Measurements from ENCODE around the gene PLXNB2. TPM values are rescaled to one million over a fixed set of nuclear protein-coding genes. Genes with fewer than 3 reads are reported as not detected.

PLXNB2 gene
- total RNA-seq, 1 donor from 2014 or later: 352 TPM

- Mint-ChIP-seq H3K4me3 (no peak overlapping the region), H3K27me3 (no peaks in the 10 kb centered on the region), H3K4me1 (ENCODE audit: unreplicated experiment) (peaks cover 4% of the 10 kb centered on the region), H3K27ac (no peak overlapping the region), H3K9me3 (no peaks in the 10 kb centered on the region), H3K36me3 (no peaks in the 10 kb centered on the region)
- DNase-seq (ENCODE audit: extremely low spot score, unreplicated experiment): no peak
- TF ChIP-seq CTCF (conservative IDR thresholded peaks at IDR 0.05): no peak
These were observed 18.1 kb downstream of the PLXNB2 start for GRCh38 chr22:50289151-50289941.

GRCh38 chr22:50287731-50288130 is 19.7 kb downstream of the PLXNB2 start:
- Mint-ChIP-seq H3K4me1 (ENCODE audit: unreplicated experiment) (peaks cover 3% of the 10 kb centered on the region), H3K27ac (no peak overlapping the region), H3K4me3 (no peak overlapping the region), H3K27me3 (no peaks in the 10 kb centered on the region), H3K36me3 (no peaks in the 10 kb centered on the region), H3K9me3 (no peaks in the 10 kb centered on the region)
- no peak for DNase-seq (ENCODE audit: extremely low spot score, unreplicated experiment)
- TF ChIP-seq CTCF (conservative IDR thresholded peaks at IDR 0.05): no peak

GRCh38 chr22:50286701-50287318 is 20.6 kb downstream of the PLXNB2 start:
- Mint-ChIP-seq H3K4me3 (no peak overlapping the region), H3K9me3 (no peaks in the 10 kb centered on the region), H3K27me3 (no peaks in the 10 kb centered on the region), H3K27ac (no peak overlapping the region), H3K4me1 (ENCODE audit: unreplicated experiment) (no peaks in the 10 kb centered on the region), H3K36me3 (no peaks in the 10 kb centered on the region)
- DNase-seq (ENCODE audit: extremely low spot score, unreplicated experiment): no peak
- TF ChIP-seq CTCF (conservative IDR thresholded peaks at IDR 0.05): no peak

GRCh38 chr22:50286275-50286674 is 21.2 kb downstream of the PLXNB2 start:
- H3K4me3 Mint-ChIP-seq: no peak overlapping the region
- H3K27ac Mint-ChIP-seq: no peak overlapping the region
- TF ChIP-seq CTCF (conservative IDR thresholded peaks at IDR 0.05): no peak
- no peaks in the 10 kb centered on the region for H3K27me3 Mint-ChIP-seq
- H3K4me1 Mint-ChIP-seq (ENCODE audit: unreplicated experiment): no peaks in the 10 kb centered on the region
- no peaks in the 10 kb centered on the region for H3K36me3 Mint-ChIP-seq
- no peak for DNase-seq (ENCODE audit: extremely low spot score, unreplicated experiment)
- no peaks in the 10 kb centered on the region for H3K9me3 Mint-ChIP-seq

GRCh38 chr22:50285568-50286229 is 21.7 kb downstream of the PLXNB2 start:
- no peaks in the 10 kb centered on the region for H3K27me3 Mint-ChIP-seq
- H3K4me1 Mint-ChIP-seq (ENCODE audit: unreplicated experiment): no peaks in the 10 kb centered on the region

More at GRCh38 chr22:50285568-50286229, 21.7 kb downstream of the PLXNB2 start:
- DNase-seq (ENCODE audit: extremely low spot score, unreplicated experiment): no peak
- no peak for TF ChIP-seq CTCF (conservative IDR thresholded peaks at IDR 0.05)
- Mint-ChIP-seq H3K9me3 (no peaks in the 10 kb centered on the region), H3K27ac (no peak overlapping the region), H3K36me3 (no peaks in the 10 kb centered on the region), H3K4me3 (no peak overlapping the region)

All from type B pancreatic cell (in vitro differentiated cells).